Suppressor macrophage treated with lipopolysaccharide for 1 hour (primary cell): ENCODE data around the gene TSPAN4.

ENCODE experiments used
- DNase-seq, 3 donors: peaks; one replicate each; pipeline ENCODE4 v3.0.0-alpha.2; 2020 to 2022

The TSPAN4 gene

DNA sequence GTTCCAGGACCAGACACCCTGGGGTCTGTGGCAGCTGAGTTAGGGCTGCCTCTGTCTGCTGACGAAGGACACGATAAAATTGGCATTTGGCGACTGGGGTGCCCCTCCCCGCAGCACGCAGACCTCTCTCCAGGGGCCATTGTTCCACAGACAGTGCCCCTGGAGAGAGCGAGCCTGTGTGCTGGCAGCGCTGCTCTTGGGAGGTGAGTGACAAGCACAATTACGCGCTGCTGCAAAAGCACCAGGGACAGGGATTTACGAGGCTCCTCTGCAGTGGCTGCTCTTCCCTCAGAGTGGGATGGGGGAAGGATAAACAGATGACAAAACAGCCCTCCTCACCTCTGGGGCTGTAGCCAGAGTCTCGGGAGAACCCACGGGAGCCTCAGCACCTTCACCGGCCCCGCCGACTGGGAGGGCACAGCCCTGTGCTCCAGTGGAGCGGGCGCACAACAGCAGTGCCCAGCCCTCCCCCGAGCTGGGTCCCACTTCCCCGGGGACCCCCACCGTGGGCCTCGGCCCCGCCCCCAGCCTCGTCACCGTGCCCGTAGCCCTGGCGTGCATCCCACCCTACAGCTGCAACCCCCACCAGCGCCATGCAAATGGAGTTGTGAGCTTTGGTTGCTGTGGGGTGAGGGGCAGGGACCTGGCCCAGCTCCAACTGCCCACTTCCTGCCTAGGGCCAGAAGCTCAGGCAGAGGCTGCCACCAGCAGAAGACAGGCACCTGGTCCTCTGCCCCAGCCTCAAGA is 48.3 kb downstream of the TSPAN4 start:
- no peak for DNase-seq

DNA sequence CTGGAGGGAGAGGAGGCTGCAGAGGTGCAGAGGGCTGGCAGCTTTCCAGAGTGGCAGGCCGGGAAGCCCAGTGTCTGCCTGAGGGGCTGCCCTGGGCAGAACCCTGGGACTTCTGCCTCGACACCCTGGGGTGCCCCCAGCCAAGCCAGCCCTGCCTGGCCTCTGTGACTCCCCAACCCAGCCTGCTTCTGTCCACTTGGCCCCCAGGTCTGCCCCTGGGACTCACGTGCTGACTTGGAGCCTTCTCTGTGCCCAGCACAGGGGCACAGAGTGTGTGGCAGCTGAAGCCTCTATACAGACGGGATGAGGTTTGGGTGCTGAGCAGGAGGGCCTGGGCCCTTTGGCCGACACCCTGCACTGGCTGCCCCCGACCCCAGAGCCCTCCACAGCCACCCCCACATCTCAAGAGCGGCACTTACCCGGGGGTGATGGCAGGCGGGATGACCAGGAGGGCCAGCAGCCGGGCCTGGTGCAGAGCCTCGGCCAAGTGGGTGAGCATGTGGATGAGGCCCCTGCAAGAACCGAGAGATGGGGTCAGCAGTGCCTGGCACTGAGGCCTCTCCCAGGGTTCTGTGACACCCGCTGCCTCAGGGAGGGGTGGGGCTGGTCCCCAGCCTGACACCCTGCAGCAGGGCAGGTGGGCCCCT is 50.5 kb downstream of the TSPAN4 start:
- no peak for DNase-seq

DNA sequence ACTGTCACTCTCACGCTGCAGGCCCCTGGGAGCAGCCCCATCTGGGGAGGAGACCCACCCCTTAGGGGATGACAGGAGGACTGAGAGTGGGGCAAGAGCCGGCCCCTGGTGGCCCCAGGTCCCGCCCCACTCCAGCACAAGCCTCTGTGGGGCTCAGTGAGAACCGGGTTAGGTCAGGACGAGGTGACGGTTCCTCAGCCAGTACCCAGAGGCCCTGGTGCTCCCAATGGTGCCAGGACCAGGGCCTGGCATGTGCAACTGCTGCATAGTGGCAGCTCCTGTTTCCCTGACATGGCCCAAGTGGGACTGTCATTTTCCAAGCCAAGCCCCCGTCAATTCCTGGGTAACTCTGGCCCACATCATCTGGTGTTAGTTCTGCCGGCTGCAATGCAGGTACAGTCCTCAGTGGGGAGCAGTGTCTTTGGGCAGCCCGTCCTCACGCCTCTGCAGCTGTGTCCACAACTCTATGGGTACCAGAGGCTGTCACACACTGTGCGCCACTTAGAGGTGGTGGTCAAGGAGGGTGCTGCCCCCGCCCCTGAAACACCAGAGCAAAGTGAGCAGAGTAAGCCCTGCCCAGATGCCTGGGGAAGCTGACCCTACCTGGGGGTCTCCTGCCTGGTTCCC is 52.0 kb downstream of the TSPAN4 start:
- DNase-seq, result no peak

DNA sequence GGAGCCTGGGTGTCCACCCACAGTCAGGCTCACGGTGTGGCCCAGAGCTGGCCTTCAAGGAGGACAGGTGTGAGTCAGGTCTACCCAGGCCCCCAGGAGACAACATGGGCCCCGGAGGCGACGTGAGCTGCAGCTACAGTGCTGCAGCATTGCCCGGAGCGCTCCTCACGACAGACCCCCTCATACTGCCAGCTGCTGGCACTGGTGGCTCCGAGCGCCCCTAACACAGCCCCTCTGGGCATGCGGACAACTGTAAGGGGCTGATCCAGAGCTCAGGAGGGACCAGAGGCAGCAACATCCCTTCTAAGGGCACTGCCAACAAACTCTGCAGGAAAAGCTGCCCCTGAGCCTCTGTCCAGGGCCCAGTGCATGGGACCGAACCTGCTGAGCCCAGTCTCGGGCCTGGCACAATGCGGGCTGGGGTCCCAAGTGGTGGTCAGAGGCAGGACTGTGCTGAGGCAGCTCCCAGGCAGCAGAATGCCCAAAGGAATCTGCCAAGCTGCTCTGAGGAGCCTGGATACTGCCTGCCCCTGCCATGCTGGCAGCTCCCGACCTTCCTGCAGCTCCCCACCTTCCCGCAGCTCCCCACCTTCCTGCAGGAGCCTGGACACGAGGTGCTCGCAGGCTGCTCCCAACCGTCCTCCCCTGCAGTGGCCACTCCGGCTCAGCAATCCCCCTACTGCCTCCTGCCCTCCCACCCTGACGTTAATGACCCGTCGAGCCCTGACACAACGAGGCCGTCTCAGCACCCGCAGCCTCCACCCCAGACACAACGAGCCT is 52.9 kb downstream of the TSPAN4 start:
- no peak for DNase-seq

DNA sequence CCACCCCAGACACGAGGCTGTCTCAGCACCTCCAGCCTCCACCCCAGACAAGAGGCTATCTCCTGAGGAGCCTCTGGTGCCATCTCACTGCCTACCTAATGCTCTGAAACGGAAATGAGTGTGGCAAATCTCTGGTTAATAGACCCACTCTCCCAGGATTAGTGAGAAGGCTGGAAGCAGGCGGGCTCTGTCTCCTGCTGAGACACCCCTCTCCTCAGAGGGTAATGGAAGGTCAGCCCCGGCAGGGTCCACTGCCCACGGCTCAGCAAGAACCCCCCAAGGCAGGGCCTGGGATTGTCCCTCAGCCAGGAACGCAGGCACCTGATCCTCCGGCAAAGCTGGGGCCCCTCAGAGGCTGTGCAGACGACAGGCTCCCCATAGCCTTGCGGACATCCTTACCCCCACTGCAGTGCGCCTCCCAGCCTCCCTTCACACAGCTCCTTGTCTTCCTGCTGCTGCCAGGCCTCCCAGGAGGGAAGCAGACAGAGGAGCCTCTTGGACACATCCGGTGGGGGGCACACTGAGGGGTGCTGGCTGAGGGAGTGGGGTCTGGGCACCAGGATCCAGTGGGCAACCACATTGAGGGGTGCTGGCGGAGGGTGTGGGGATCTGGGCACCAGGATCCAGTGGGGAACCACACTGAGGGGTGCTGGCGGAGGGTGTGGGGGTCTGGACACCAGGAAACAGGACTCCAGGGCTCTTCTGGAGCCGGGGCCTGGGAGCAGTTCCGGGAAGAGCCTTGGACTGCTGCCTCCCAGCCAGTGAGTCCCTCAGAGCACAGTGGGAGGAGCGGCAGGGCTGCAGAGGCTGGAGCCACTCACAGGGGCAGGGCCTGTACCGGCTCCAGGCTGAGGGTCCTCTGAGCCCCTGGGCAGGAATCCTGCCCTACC is 54.8 kb downstream of the TSPAN4 start:
- no peak for DNase-seq

DNA sequence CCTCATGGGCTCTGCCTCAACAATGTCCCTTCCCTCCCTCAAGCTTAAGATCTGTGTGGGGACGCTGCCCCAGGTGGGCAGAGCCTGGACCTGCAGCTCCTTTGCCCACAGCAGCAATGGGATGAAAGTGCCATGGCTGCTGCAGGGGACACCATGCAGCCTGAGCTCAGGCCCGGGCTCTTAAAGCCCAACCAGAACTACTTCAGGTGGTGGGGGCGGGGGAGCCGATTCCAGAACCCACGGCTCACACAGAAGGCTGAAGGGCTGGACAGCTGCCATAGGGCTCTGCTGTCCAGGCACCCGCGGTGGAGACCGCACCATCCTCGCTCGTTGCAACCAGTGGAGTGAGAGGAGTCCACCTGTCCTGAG is 55.5 kb downstream of the TSPAN4 start:
- peak in 1 of 3 donors; percentile 10 for DNase-seq

DNA sequence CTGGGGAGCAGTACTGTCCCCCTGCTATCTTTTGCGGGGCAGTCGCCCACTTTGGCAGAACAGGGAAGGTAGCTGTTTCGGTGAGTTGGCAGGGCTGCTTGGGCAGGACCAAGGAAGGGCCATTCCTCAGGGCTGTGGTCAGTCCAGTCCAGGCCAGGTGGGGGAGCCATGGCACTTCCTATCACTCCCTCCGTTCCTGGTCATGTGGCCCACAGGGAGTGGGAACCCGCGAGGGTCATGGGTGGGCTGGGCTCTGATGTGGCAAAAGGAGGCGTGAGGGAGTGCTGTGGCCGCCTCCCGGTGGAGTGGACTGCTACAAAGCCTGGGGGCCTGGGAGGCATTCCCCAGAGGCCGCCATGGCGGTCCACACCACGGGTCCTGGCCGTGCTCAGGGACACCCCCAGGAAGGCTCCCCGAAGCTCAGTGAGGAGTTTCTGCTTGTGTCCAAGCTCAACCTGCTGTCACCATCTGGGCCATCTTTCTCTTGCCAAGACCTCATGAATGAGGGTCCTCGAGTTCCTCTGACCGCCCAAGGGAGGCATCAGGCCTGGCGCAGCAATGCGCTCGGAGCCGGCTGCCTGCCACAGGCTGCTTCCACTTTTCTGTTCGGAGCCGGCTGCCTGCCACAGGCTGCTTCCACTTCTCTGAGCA is 56.0 kb downstream of the TSPAN4 start:
- peak in 1 of 3 donors; percentile 40 for DNase-seq

DNA sequence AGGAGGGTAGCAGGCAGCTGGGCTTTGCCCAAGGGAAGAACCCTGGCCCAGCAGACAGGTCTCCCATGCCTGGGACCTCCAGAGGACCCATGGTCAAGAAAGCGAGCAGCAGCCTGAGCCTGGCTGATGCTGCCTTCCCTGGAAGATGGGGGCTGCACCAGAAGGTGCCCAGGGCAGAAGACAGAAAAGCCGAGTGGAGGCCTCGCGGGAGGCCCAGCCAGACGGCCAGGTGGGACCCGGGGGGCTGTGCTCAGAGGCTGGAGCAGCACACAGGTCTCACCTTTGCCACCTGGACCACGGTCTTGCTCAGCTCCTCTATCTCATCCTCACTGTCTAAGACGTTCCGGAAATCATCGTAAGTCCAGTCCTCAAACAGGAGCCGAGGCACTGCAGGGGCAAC is 57.1 kb downstream of the TSPAN4 start:
- DNase-seq, result no peak

DNA sequence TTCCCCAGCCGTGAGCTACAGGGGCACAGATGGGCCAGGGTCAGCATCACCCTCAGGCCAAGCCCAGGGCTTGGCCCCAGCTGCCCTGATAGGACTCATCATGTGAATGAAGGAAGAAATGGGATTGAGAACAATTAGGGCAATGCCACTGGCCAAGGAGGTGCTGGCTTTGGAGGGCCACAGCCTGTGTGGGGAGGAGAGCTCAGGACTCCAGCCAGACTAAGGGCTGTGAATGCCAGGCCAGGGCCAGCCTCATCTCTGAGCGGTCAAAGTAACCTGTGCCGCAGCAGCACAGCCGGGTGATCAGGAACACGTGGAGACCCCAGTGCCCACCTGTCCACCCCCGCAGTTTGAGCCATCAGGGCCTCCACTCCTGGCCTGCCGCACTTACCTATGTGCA is 57.9 kb downstream of the TSPAN4 start:
- no peak for DNase-seq

DNA sequence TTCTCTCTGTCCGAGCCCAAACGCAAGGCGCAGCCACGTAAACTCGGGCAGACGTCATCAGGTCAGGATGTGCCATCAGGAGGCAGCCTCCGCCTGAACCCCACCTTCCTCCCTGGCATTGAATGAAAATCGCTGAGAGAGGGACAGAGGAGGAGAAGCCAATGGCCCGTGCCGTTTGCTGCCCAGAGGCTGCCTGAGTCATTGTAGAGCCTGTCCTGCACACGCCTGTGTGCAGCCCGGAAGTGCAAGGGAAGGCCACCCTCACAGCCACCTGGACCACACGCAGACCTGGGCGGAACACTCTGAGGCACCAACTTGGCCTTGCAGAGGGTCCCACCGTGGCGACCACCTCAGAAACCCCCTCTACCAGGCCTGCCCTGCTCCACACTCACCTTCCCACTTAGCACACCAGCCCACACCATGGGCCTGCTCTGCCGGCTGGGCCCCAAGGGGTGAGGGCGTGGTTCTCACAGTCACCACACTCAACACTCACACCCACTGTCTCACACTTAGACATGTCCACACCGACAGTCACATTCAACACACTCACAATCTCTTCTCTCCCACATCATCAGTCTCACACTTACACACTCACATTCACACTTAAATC is 58.9 kb downstream of the TSPAN4 start:
- no peak for DNase-seq

DNA sequence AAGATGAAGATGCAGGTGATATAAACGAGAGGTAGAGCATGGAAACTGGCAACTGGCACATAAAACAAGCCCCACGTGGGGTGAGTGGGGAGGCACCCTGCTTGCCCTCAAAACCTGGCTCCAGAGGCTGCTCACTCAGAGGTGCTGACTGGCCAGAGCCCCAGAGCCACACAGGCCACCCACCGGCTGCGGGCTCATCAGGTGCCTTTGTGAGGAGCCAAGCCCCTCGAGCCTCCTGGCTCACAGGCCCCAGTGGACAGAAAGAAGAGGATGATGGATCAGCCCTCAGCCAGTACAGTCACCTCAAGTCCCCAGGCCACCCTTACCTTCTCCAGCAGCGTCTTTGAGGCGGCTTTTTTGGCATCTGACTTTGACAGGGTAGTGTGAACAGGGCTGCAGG is 61.7 kb downstream of the TSPAN4 start:
- DNase-seq, result no peak

DNA sequence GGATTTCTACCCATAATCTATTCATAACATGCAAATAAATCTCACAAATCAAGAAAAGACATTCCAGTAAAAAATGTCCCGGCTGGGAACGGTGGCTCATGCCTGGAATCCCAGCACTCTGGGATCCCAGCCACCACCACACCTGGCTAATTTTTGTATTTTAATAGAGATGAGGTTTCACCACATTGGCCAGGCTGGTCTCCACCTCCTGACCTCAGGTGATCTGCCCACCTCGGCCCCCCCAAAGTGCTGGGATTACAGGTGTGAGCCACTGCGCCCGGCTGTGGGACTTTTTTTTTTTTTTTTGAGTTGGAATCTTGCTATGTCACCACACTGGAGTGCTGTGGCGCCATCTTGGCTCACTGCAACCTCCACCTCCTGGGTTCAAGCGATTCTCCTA is 63.3 kb downstream of the TSPAN4 start:
- no peak for DNase-seq

DNA sequence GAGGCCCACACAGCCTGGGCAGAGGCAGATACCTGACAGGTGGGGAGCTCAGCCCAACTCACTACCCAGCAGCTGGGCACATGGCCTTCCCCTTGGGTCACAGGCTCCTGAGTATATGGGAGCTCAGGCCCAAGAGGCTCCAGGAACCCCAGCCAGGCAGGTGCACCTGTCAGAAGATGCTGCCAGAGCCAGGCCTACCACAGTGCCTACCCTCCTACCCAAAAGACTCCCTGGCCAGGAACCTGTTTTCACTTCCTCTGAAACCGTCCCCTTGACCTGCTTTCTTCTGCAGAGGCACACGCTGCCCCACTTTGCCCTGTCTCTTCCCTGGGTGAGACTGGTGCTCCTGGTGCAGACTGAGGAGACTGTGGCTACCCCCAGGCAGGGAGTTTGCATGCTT is 65.0 kb downstream of the TSPAN4 start:
- no peak for DNase-seq

DNA sequence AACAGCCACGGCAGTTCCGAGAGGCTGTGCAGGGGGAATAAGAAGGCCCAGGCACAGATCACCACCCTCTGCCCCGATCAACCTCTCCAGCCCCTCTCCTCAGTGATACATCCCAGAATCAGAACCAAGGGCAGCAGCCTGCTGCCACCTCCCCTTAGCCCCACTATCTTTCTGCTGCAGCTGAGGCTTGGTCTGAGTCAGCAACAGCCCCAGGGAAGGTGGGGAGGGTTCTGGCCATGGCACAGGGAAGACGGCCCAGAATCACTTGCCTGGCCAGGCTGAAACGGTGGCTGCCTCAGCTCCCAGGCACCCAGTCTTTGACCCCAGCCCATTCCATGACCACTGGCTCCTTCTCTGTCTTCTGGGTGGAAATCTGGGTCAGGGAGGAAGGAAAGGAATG is 65.6 kb downstream of the TSPAN4 start:
- DNase-seq, result no peak

DNA sequence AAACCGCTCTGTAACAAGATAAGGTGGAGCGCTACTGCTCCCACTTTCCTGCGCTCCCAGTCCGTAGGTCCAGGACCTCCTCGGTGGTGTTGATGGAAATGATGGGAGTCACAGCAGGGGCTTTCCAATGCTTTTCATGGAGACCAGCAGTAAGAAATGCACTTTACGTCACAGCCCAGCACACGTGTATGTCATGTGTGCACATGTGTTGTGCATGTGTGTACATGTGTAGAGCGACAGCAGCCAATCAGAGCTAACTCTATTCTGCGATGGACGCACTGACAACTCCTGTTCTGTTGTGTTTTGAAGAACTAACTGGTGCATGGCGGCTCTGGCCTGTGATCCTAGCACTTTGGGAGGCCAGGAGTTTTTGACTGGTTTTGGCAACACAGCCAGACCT is 66.8 kb downstream of the TSPAN4 start:
- DNase-seq, result peak in 1 of 3 donors; percentile 14

DNA sequence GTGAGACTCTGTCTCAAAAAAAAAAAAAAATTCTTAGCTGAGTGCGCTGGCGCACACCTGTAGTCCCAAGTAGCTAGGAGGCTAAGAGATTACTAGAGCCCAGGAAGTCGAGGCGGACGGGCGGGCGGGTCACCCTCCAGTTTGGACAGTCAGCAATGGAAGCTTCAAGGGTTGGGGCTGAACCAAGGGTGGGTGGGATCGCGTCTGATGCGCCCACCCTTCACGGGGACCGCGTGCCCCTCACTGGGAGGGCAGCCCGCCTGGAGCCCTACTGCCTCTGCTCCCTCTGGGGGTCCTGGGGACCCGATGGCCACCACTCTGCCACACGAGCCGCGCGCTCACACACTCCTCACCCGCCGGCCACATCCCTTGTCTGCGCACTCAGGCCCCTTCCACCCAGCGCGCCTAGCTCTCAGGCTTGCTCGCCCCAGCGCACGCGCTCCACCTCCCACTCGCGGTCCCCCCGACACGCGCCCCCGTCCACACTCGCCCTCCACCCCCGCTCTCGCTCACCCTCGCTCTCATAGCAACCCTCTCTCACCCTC is 67.5 kb downstream of the TSPAN4 start:
- peak in 2 of 3 donors; percentile 18 to 19 for DNase-seq

DNA sequence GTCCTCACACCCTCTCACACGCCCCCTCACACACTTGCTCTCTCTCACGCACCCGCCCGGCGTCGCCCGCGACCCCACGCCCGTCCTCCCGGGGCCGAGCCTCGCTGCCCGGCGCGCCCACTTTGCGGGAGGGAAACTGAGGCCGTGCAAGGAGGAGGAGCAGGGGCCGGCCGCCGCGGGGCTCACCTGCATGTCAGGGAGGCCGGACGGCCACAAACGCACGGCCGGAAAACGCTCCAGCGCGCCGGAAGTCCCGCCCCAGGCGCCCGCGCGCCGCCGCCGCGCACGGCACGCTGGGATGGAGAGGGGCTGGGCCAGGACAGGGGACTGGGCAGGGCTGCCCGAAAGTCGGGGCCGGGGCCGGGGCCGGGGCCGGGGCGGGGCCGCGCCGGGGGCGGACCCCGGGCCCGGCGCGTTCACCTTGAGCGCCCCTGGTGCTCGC is 68.0 kb downstream of the TSPAN4 start, which contains the start of gene CHID1:
Gene CHID1 (minus strand): TSS at position 222 of the 442 bp plus-strand sequence. CDS start 5,994 bp downstream, outside the sequence.
- peak; percentile 77 to 95 (median 88) for DNase-seq

DNA sequence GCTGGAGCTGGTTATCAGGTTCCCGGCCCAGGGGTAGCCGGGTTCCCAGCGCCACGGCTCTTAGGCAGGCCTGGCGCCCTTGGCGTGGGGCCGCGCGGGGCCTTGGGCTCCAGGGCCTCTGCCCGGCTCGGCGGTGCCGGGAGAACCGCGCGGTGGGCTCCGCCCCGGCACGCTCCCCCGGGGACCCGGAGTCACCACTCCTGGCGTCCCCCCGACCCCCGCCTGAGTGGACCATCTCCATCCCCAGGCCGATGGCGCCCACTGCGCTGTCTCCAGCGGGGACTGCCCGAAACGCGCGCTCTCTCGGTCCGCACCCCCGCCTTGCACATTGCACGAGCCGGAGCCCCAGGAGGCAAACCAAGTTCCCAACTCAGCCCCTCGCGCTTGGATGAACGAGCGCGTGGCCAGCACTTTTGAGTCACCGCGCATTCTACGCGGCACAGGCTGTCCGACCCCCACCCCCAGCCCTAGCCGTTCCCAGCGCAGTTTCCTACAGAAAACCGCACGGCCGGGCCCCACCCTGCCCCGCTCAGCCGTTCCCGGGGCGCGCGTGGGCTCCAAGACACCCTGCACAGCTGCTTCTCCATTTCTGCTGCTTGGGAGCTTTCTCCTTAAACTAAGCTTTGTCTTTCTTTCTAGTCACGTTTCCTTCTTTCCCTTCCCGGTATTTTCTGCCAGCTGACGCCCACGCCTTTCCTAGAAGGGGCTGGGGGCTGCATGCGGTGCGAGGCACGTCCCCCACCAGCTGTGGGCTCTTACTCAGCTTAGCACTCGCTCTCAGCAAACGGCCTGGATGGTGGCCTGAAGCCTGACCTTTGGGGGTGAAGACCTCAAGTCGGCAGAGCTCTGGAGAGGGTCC is 68.6 kb downstream of the TSPAN4 start:
- peak; percentile 58 to 77 (median 70) for DNase-seq

DNA sequence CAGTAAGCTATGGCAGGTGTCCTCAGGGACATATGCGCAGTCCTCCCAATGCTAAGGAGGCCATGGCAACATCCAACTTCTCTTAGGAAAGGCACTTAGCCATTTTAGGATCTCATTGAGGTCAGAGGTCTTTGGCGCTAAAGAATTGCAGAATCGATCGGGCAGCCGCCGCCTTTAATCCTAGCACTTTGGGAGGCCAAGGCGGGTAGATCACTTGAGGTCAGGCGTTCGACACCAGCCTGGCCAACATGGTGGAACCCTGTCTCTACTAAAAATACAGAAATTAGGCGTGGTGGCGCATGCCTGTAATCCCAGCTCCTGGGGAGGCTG is 69.2 kb downstream of the TSPAN4 start:
- DNase-seq, result no peak

DNA sequence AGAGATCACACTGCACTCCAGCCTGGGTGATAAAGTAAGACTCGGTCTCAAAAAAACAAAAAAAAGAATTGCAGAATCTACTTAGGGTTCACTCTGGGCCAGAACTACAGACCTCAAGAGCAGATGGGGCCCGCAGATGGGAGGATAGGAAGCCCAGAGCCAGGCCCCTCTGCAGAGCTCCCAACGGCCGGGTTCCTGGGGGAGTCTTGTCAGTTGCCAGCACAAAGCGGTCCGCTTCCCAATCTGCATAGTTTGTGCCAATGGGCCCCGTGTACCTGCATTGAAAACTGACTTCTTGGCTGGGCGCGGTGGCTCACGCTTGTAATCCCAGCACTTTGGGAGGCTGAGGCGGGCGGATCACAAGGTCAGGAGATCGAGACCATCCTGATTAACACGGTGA is 69.6 kb downstream of the TSPAN4 start:
- no peak for DNase-seq
